Panc1 (cell line): ENCODE data around the gene KCNMA1. TPM values are rescaled to one million over a fixed set of nuclear protein-coding genes. Genes with fewer than 3 reads are reported as not detected.

Experiments
- ATAC-seq: fragments of 200-7000 bp; cut with Tn5 transposase; 2 replicates; pipeline ENCODE4 v1.9.1; 2020; ENCODE audit warnings: mild to moderate bottlenecking, moderate library complexity
- BruUV-seq: library from RNA; stranded (reverse); fragments of 400-500 nt; replicated peaks from 2 replicates; lab custom pipeline; 2021; lab: Mats Ljungman, UMichigan
- CTCF ChIA-PET: fragments of 300-600 bp; sonication (Branson Sonifier 250); formaldehyde crosslinking; loops from one replicate; lab custom pipeline; 2022; ENCODE audit warnings: antibody characterized with exemption; lab: Charles Lee
- POLR2A ChIA-PET: fragments of 300-600 bp; sonication (Branson Sonifier 250); formaldehyde crosslinking; loops from one replicate; lab custom pipeline; 2022; ENCODE audit warnings: antibody characterized with exemption; lab: Charles Lee
- DNase-seq: peaks from one replicate; pipeline ENCODE4 v3.0.0-alpha.2; 2010; ENCODE audit warnings: low read depth, low spot score
- H3K27ac ChIP-seq: 2 replicates; pipeline ENCODE4 v1.5.1; 2011; ENCODE audit warnings: mild to moderate bottlenecking, low read length, inconsistent platforms
- H3K27me3 ChIP-seq: fragments of 200-500 bp; sonication (Bioruptor generic); 2 replicates; pipeline ENCODE4 v1.6.0; 2014; ENCODE audit warnings: low read length, inconsistent platforms; ENCODE audit not compliant: control insufficient read depth, insufficient read depth
- H3K36me3 ChIP-seq: fragments of 200-500 bp; sonication (Bioruptor generic); 2 replicates; pipeline ENCODE4 v1.5.1; 2014; ENCODE audit warnings: inconsistent platforms, mild to moderate bottlenecking, low read length, moderate library complexity; ENCODE audit not compliant: control insufficient read depth, insufficient read depth
- H3K4me1 ChIP-seq: 2 replicates; pipeline ENCODE4 v1.5.1; 2011; ENCODE audit warnings: inconsistent platforms, mild to moderate bottlenecking, low read length, moderate library complexity; ENCODE audit not compliant: control insufficient read depth, insufficient read depth
- H3K4me3 ChIP-seq, 2 experiments: 2 replicates each; pipeline ENCODE4 v1.5.1; 2011 to 2012; ENCODE audit warnings: low read depth in 2 of 2, low read length in 2 of 2, mild to moderate bottlenecking in 2 of 2, inconsistent platforms in 1 of 2, moderate library complexity in 1 of 2
- H3K9me3 ChIP-seq: fragments of 200-500 bp; sonication (Bioruptor generic); 2 replicates; pipeline ENCODE4 v1.5.1; 2014; ENCODE audit warnings: low read depth, mild to moderate bottlenecking, inconsistent platforms, low read length, moderate library complexity; ENCODE audit not compliant: control insufficient read depth, insufficient read depth
- CTCF ChIP-seq: fragments of 450-650 bp; IDR thresholded peaks from 2 replicates; pipeline ENCODE4 v1.5.1; 2017; ENCODE audit warnings: mild to moderate bottlenecking
- POLR2AphosphoS5 ChIP-seq: IDR thresholded peaks from 2 replicates; pipeline ENCODE4 v1.6.1; 2012; ENCODE audit warnings: mild to moderate bottlenecking, low read depth, low read length, moderate library complexity
- SIN3A ChIP-seq: IDR thresholded peaks from 2 replicates; pipeline ENCODE4 v1.6.1; 2012; ENCODE audit warnings: low read depth, mild to moderate bottlenecking, low read length, moderate library complexity, borderline replicate concordance; ENCODE audit not compliant: insufficient read depth
- TCF7L2 ChIP-seq: IDR thresholded peaks from 2 replicates; pipeline ENCODE4 v1.6.1; 2011; ENCODE audit warnings: mild to moderate bottlenecking, low read depth, low read length, inconsistent platforms
- in situ Hi-C: cut with HindIII; loops from 2 replicates; pipeline ENCODE4 v1.10.0; 2016; ENCODE audit warnings: low sequenced_read_pairs, low pct_unique_long_range_greater_than_20kb
- intact Hi-C: fragments of 100-400 bp; cut with micrococcal nuclease; formaldehyde crosslinking; loops from one replicate; pipeline ENCODE4 v1.10.0; 2022; ENCODE audit not compliant: unreplicated experiment
- total RNA-seq: library from RNA; stranded (reverse); gene quantifications from one replicate; pipeline ENCODE4 v1.2.1, GENCODE V29; 2021; ENCODE audit not compliant: unreplicated experiment
- TF ChIP-seq, protein P1 (sequence below), 2 experiments: IDR thresholded peaks; 2 replicates each; pipeline ENCODE4 v1.6.1; 2011 to 2012; ENCODE audit warnings: low read depth in 2 of 2, control low read depth in 1 of 2, low read length in 1 of 2, mild to moderate bottlenecking in 1 of 2, moderate library complexity in 1 of 2; ENCODE audit not compliant: insufficient read depth in 1 of 2

KCNMA1 gene
- total RNA-seq, 1 experiment from 2014 or later: 91.9 TPM

DNA sequence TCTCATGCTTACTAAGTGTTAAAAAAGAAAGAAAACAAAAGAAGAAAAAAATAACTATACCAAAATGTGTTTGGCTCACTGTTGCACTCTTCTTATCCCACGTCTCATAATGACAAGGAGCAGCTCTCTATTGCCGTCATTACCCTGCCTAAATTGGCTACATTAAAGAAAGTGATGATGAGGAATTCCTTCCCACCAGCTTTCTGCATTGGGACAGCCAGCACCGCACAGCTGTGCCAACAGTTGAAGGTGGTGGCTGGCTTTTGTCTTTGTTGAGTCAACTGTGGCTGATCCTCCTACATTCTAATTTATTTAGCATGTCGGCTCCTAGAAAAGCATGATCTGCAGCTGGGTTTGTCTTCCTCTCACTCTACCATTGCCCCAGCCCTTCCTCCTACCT lies 751.8 kb downstream of the KCNMA1 start:
- TF ChIP-seq TCF7L2 (no peak), CTCF (no peak), POLR2AphosphoS5 (no peak), SIN3A (no peak)
- TF ChIP-seq, protein P1, sequence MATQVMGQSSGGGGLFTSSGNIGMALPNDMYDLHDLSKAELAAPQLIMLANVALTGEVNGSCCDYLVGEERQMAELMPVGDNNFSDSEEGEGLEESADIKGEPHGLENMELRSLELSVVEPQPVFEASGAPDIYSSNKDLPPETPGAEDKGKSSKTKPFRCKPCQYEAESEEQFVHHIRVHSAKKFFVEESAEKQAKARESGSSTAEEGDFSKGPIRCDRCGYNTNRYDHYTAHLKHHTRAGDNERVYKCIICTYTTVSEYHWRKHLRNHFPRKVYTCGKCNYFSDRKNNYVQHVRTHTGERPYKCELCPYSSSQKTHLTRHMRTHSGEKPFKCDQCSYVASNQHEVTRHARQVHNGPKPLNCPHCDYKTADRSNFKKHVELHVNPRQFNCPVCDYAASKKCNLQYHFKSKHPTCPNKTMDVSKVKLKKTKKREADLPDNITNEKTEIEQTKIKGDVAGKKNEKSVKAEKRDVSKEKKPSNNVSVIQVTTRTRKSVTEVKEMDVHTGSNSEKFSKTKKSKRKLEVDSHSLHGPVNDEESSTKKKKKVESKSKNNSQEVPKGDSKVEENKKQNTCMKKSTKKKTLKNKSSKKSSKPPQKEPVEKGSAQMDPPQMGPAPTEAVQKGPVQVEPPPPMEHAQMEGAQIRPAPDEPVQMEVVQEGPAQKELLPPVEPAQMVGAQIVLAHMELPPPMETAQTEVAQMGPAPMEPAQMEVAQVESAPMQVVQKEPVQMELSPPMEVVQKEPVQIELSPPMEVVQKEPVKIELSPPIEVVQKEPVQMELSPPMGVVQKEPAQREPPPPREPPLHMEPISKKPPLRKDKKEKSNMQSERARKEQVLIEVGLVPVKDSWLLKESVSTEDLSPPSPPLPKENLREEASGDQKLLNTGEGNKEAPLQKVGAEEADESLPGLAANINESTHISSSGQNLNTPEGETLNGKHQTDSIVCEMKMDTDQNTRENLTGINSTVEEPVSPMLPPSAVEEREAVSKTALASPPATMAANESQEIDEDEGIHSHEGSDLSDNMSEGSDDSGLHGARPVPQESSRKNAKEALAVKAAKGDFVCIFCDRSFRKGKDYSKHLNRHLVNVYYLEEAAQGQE (IDR thresholded peaks at IDR 0.05; ENCODE audit: insufficient read depth in 1 of 2, low read depth in 2 of 2, low read length in 1 of 2): no peak
- CTCF ChIA-PET: no interaction called here
- Histone ChIP-seq H3K9me3 (no peaks in the 10 kb centered on the region), H3K4me3 (no peak overlapping the region), H3K4me1 (no peaks in the 10 kb centered on the region), H3K36me3 (no peaks in the 10 kb centered on the region), H3K27me3 (no peaks in the 10 kb centered on the region), H3K27ac (no peak overlapping the region)
- ATAC-seq: no peak
- no TSS peak for BruUV-seq
- no peak for DNase-seq
- in situ Hi-C loops (no loop called here), intact Hi-C loops (no loop called here)
- POLR2A ChIA-PET: no interaction called here

- no peaks in the 10 kb centered on the region for H3K27me3 ChIP-seq
- no peak for DNase-seq
- no peaks in the 10 kb centered on the region for H3K4me1 ChIP-seq
- no peaks in the 10 kb centered on the region for H3K36me3 ChIP-seq
- in situ Hi-C loops: no loop called here
- no peak overlapping the region for H3K27ac ChIP-seq
- H3K4me3 ChIP-seq: no peak overlapping the region
- CTCF ChIA-PET: no interaction called here
- BruUV-seq: no TSS peak
- POLR2A ChIA-PET: no interaction called here
- ATAC-seq: no peak
- no peak for TF ChIP-seq SIN3A
- TF ChIP-seq CTCF: no peak
- TF ChIP-seq, protein P1 (IDR thresholded peaks at IDR 0.05; ENCODE audit: insufficient read depth in 1 of 2, low read depth in 2 of 2, low read length in 1 of 2): no peak
- TF ChIP-seq POLR2AphosphoS5: no peak
- no peak for TF ChIP-seq TCF7L2
- no peaks in the 10 kb centered on the region for H3K9me3 ChIP-seq
- intact Hi-C loops: no loop called here
Observed at GRCh38 chr10:76884673-76885275, 752.8 kb downstream of the KCNMA1 start.
